GM19455 (cell line): ENCODE results near the gene AMFR.

Experiments used
- ATAC-seq: cut with Tn5 transposase; IDR thresholded peaks from one replicate; pipeline ENCODE4 v1.9.1; 2021; ENCODE audit not compliant: unreplicated experiment

Gene AMFR

GRCh38 chr16:56363781-56364565 is 61.4 kb downstream of the AMFR start:
- no peak for ATAC-seq

GRCh38 chr16:56363181-56363716 is 62.1 kb downstream of the AMFR start:
- ATAC-seq: no peak

GRCh38 chr16:56362706-56363105 is 62.6 kb downstream of the AMFR start:
- no peak for ATAC-seq

- ATAC-seq: no peak
Observed at GRCh38 chr16:56362057-56362655, 63.2 kb downstream of the AMFR start.

- ATAC-seq: no peak
Observed at GRCh38 chr16:56360117-56361008, 65.0 kb downstream of the AMFR start.

- no peak for ATAC-seq
Observed at GRCh38 chr16:56357765-56358322, 67.5 kb downstream of the AMFR start.

- peak; percentile 9 for ATAC-seq
Observed at GRCh38 chr16:56357241-56357764, 68.0 kb downstream of the AMFR start.

GRCh38 chr16:56356276-56357240 is 68.8 kb downstream of the AMFR start:
- ATAC-seq: peak; percentile 86

GRCh38 chr16:56355786-56356275 is 69.5 kb downstream of the AMFR start:
- ATAC-seq: no peak

- no peak for ATAC-seq
Observed at GRCh38 chr16:56355221-56355620, 70.1 kb downstream of the AMFR start.

GRCh38 chr16:56354746-56355145 is 70.6 kb downstream of the AMFR start:
- no peak for ATAC-seq

- ATAC-seq: no peak
Observed at GRCh38 chr16:56354016-56354415, 71.3 kb downstream of the AMFR start.

GRCh38 chr16:56353054-56353921 is 72.1 kb downstream of the AMFR start:
- ATAC-seq: no peak

GRCh38 chr16:56352351-56353053 is 72.8 kb downstream of the AMFR start:
- no peak for ATAC-seq

- ATAC-seq: no peak
Observed at GRCh38 chr16:56351481-56351880, 73.9 kb downstream of the AMFR start.

GRCh38 chr16:56350491-56351405 is 74.6 kb downstream of the AMFR start:
- no peak for ATAC-seq

- ATAC-seq: no peak
Observed at GRCh38 chr16:56349711-56350161, 75.6 kb downstream of the AMFR start.
